ENCODE measurements around the gene NDUFS3. TPM values are rescaled to one million over a fixed set of nuclear protein-coding genes. Genes with fewer than 3 reads are reported as not detected.
A peak's percentile ranks its signal among the peaks of the same experiment; 100 is the strongest.

NDUFS3 gene
- total RNA-seq, 1 experiment from 2014 or later = 135 TPM

GRCh38 chr11:47593934-47594855 is 15.3 kb downstream of the NDUFS3 start, which contains the start of gene C1QTNF4:
C1QTNF4 (minus strand) TSS chr11:47594411; CDS start chr11:47590810, 3,601 bp downstream.
- CTCF ChIA-PET = no interaction called here
- BruUV-seq (replicated peaks) = no TSS peak

DNA sequence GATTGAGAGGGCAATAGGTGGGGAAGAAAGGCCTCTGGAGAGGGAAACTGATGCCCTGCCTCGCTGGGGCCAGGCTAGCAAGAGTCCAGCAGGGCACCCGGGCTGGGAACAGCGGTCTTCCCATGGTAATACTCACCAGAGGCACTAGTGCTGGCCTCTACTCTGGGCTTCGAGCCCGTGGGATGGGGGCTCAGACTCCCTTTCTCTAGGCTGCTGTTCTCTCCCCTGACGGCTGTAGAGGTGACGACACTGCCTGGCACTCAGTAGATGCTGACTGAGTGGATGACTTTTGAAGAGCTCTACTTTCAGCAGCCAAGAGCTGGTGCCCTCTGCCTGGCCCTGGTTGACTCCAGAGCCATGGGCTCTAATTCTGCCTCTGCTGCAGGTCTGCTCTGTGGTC is 16.2 kb downstream of the NDUFS3 start:
- Histone ChIP-seq H3K4me1 (ENCODE audit: control insufficient read depth, insufficient read depth, low read length) (peaks cover 4% of the 10 kb centered on the region), H3K36me3 (ENCODE audit: control insufficient read depth, insufficient read depth, low read length) (no peaks in the 10 kb centered on the region), H3K9me3 (ENCODE audit: control insufficient read depth, insufficient read depth, low read depth, low read length) (no peaks in the 10 kb centered on the region), H3K27ac (ENCODE audit: low read length) (no peak overlapping the region), H3K27me3 (ENCODE audit: control insufficient read depth, insufficient read depth, low read length) (peaks cover 6% of the 10 kb centered on the region; the same call in 1 of the 2 replicates), H3K4me3 (ENCODE audit: low read depth in 2 of 2, low read length in 2 of 2) (no peak overlapping the region)
- in situ Hi-C loops (cut with HindIII; ENCODE audit: low pct_unique_long_range_greater_than_20kb, low sequenced_read_pairs) = no loop called here
- DNase-seq (ENCODE audit: low read depth, low spot score) (no peak), ATAC-seq (peak; percentile 56)
- ChIA-PET POLR2A (interaction anchor here (0.5 to 0.6 kb wide), 2 partner anchors 21 to 1689 kb away, joined by 3 to 8 read pairs; no protein-coding TSS in a partner anchor), CTCF (no interaction called here)
- BruUV-seq (replicated peaks) = no TSS peak
- TF ChIP-seq, protein P1, sequence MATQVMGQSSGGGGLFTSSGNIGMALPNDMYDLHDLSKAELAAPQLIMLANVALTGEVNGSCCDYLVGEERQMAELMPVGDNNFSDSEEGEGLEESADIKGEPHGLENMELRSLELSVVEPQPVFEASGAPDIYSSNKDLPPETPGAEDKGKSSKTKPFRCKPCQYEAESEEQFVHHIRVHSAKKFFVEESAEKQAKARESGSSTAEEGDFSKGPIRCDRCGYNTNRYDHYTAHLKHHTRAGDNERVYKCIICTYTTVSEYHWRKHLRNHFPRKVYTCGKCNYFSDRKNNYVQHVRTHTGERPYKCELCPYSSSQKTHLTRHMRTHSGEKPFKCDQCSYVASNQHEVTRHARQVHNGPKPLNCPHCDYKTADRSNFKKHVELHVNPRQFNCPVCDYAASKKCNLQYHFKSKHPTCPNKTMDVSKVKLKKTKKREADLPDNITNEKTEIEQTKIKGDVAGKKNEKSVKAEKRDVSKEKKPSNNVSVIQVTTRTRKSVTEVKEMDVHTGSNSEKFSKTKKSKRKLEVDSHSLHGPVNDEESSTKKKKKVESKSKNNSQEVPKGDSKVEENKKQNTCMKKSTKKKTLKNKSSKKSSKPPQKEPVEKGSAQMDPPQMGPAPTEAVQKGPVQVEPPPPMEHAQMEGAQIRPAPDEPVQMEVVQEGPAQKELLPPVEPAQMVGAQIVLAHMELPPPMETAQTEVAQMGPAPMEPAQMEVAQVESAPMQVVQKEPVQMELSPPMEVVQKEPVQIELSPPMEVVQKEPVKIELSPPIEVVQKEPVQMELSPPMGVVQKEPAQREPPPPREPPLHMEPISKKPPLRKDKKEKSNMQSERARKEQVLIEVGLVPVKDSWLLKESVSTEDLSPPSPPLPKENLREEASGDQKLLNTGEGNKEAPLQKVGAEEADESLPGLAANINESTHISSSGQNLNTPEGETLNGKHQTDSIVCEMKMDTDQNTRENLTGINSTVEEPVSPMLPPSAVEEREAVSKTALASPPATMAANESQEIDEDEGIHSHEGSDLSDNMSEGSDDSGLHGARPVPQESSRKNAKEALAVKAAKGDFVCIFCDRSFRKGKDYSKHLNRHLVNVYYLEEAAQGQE (IDR thresholded peaks at IDR 0.05; ENCODE audit: insufficient read depth in 1 of 2, low read depth in 2 of 2, low read length in 1 of 2) = no peak
- TF ChIP-seq CTCF (IDR thresholded peaks at IDR 0.05) = no peak
- intact Hi-C loops (cut with micrococcal nuclease; ENCODE audit: unreplicated experiment) = no loop called here

More at GRCh38 chr11:47593934-47594855, 15.3 kb downstream of the NDUFS3 start, which contains the start of gene C1QTNF4:
- ATAC-seq (peak; percentile 22; the same call in 1 of the 2 replicates), DNase-seq (ENCODE audit: low read depth, low spot score) (no peak)
- H3K9me3 ChIP-seq (ENCODE audit: control insufficient read depth, insufficient read depth, low read depth, low read length) = no peaks in the 10 kb centered on the region
- H3K4me3 ChIP-seq (ENCODE audit: low read depth in 2 of 2, low read length in 2 of 2) = peak within 1 kb of the TSS; percentile 35 to 45
- no peak for TF ChIP-seq CTCF (IDR thresholded peaks at IDR 0.05)
- no peak for TF ChIP-seq POLR2AphosphoS5 (IDR thresholded peaks at IDR 0.05; ENCODE audit: low read depth, low read length)
- TF ChIP-seq TCF7L2 (IDR thresholded peaks at IDR 0.05; ENCODE audit: low read depth, low read length) = no peak
- no peak for TF ChIP-seq SIN3A (IDR thresholded peaks at IDR 0.05; ENCODE audit: borderline replicate concordance, insufficient read depth, low read depth, low read length)
- TF ChIP-seq, protein P1 (IDR thresholded peaks at IDR 0.05; ENCODE audit: insufficient read depth in 1 of 2, low read depth in 2 of 2, low read length in 1 of 2) = no peak
- H3K36me3 ChIP-seq (ENCODE audit: control insufficient read depth, insufficient read depth, low read length) = no peaks in the 10 kb centered on the region
- H3K27ac ChIP-seq (ENCODE audit: low read length) = no peak within 1 kb of the TSS
- peaks cover 4% of the 10 kb centered on the region for H3K4me1 ChIP-seq (ENCODE audit: control insufficient read depth, insufficient read depth, low read length)
- H3K27me3 ChIP-seq (ENCODE audit: control insufficient read depth, insufficient read depth, low read length) = peaks cover 6% of the 10 kb centered on the region; the same call in 1 of the 2 replicates
- in situ Hi-C loops (cut with HindIII; ENCODE audit: low pct_unique_long_range_greater_than_20kb, low sequenced_read_pairs) = no loop called here
- intact Hi-C loops (cut with micrococcal nuclease; ENCODE audit: unreplicated experiment) = no loop called here
- POLR2A ChIA-PET = no interaction called here
